ENCODE measurements around the gene UNC5A.

UNC5A gene

DNA sequence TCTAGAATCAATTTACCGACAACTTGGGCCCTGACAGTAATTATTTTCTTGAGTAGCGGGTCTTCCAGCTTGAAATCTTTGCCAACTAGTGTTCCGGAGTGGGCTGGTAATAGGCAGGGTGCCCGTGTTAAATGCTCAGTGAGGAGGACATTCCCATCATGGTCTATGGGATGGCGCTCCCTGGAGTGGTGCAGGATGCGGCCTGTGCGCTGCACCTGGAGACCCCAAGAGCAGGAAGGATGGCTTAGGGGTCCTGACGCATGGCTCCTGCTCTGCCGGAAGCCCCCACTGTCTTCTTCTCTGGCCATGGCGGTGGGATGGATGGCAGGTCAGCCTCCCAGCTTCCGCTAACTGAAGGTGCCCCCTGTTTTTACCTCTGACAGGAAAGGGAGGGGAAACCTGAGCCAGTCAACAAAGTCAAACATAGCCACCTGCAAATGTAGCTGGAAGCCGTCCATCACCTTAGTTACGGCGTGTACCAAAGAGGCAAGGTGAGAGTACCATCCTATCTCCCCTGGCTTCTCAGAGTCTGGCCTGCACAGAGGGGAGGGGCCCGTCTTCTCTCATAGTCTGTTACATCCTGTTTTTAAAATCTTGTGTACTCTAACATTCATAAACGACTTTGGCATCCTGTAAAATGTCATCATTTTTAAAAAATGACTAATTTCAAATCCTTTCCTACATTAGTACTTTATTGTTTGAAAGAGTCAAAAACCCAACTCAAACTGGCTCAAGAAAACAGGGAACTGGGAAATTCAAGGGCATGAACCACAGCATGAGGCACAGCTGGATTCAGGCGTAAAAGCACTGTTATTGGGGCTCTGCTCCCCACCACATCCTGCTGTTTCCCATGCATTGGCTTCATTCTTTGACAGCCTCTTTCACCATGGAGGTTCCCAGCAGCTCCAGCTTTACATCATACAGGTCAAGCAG is 28.5 kb upstream of the UNC5A start:
- no peak for DNase-seq

GRCh38 chr5:176784218-176785165 is 25.9 kb upstream of the UNC5A start:
- DNase-seq: no peak

- DNase-seq: no peak
Measured at GRCh38 chr5:176785184-176786145, 24.9 kb upstream of the UNC5A start.

- no peak for DNase-seq
Measured at GRCh38 chr5:176787676-176788075, 22.7 kb upstream of the UNC5A start.

GRCh38 chr5:176788091-176788490 is 22.3 kb upstream of the UNC5A start:
- DNase-seq: no peak

DNA sequence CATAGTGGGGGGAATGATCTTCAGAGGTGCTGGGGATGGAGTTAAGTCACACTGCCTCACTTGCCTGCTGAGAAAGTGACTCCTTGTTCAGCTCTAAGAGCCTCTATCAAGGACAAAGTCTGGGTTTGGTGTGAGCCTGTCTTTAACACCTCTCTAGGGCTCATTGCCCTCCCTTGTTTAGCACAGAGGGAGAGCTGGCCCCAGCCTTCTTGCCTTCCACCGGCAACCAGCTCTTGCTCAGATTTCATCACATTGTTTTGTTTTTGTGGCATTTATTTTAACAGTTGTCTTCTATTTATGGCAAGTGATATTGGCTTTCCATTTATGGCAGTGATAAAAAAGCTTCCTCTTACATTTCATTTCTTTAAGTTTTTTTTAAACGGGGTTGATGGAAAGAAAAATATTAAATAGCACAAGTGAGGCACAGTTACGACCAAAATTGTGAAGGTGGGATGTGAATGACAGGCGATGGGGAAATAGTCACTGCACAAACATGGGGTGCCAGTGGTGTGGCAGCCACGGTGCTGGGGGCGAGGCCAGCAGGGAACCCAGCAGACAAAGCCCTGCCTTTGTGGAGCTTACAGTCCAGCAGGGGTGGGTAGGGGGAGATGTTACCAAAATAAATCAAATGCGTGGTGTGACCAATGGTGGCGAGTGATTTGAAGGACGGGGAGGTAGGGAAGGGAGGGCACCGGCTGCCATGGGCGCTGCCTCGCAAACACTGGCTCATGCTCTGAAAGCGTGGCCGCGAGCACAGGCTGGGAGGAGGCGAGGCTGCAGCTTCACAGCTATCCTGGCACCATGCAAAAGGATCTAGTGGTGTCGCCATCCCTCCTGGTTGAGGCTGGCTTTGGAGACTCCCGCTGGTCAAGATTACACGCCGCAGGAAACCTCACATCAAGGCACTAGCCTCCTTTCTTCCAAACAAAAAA is 21.2 kb upstream of the UNC5A start:
- DNase-seq: no peak

DNA sequence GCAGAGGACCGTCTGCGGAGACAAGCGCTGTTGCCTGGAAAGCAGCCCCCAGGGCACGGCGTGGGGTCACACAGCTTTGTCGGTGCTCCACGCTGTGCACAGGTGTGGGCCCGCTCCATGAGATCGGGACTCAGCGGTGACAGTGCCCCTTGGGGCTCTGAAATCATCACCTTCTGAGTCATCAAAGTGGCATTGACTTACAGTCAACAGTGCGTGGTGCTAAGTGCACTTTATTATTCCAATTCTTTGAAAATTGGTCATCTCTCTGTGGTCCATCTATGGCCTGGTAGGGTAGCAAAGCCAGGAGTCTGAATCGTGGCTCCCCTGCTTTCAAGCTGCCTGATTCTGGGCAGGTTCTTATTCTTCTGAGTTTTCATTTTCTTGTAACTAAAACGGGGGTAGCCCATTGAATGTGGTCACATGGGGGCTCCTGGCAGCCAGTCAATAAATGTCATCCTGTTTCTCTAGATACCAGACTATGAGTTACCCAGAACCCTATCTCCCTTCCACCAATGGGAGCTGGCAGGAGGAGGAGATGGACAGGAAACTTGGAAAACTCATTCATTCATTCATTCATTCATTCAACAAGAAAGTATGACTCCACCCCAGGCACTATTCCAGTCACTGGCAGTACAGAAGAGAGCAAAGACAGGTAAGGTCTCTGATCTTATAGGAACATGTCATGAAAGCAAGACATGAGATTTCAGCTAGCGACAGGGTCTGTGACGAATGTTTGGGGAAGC is 20.3 kb upstream of the UNC5A start:
- DNase-seq: no peak

DNA sequence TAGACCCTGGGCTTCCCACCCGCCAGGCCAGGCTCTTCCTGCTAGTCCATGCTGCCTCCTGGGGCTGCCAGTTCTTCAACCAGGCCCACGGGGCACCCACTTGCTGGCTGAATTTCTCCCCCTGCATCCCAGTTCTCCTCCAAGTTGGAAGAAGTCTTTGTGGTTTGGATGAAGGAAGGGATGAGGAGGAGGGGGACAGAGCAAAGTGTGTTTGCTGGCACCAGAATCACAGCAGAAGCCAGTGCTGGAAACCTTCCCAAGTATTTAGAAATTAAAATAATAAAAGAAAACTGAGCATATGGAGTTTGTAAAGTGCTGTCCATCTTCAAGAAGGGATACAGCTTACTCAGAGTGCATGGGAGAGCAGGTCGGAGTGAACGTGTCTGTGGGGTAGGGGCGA is 19.4 kb upstream of the UNC5A start:
- DNase-seq: no peak

GRCh38 chr5:176792655-176793342 is 17.6 kb upstream of the UNC5A start:
- DNase-seq: peak; percentile 49

- DNase-seq: no peak
Measured at GRCh38 chr5:176793343-176793699, 17.0 kb upstream of the UNC5A start.

DNA sequence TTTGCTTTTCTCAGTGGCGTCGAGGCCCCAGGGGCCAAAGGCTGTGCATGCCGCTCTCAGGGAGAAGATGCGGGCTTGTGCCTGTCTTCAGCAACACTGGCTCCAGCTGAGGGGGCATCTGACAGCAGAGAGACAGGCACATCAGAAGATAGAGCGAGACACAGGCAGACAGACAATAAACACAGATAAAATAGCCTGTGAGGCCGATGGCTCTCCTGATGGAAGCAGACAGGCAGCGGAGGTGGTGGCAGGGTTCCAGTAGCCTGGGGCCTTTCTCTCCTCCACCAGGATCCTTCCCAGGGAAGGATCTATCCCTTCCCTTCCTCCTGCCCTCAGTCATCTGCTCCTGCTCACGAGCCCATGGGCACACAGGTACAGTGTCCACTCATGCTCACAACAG is 16.6 kb upstream of the UNC5A start:
- DNase-seq: no peak

- no peak for DNase-seq
Measured at GRCh38 chr5:176794509-176794908, 15.8 kb upstream of the UNC5A start.

DNA sequence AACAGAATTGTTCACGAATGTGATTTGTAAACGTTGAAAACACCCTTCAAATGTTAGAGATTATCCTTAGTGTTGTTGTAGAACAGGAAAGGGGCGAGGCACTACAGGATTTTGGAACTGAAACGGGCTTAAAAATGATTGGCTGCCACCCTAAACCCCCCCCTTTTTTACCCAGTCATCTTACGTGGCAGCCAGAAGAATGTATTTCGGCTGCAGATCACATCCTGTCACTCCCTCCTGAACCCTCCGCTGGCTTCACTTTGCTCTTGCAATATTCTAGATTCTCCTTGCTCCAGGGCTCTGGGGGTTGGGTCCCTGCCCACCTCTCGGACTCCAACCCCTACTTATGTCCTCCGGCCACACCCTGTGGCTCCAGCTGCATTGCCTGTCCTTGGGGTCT is 13.9 kb upstream of the UNC5A start:
- no peak for DNase-seq

GRCh38 chr5:176796970-176797369 is 13.4 kb upstream of the UNC5A start:
- no peak for DNase-seq

GRCh38 chr5:176797456-176798050 is 12.8 kb upstream of the UNC5A start:
- DNase-seq: no peak

DNA sequence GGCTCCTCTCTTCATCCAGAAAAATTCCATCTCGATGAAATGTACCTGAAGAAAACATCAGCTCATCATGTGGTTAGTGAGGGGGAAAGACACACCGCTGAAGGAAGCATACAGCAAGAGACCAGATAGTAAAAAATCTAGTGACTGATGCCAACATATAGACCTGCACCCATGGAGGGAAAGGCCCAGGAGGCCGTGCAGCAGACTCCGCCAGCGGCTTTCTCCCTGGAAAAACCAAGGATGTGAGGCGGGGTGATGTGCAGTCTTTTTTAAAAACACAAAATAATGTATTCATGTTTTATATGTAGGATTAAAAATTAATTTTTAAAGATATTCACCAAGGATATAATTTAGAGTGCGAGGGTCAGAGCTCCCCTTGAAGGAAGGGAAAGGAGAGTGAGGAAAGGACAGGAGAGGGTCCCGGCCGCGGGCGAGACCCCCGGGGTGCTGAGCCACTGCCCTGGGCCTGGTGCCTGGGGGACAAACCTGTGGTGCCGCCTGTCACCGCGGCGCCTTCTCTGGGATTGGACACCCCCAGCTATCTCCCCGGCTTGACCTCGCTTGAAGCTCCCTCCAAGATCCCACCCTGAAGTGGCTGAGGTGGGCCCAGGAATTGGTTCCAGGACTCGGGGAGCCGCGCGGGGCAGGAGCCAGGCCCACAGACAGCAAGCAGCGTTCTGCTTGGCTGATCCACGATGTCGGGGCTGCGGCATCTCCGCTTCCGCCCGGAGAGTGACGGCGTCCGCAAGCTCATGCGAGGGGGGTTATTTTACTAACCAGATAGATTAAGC is 12.1 kb upstream of the UNC5A start:
- no peak for DNase-seq

- no peak for DNase-seq
Measured at GRCh38 chr5:176798949-176799348, 11.4 kb upstream of the UNC5A start.

DNA sequence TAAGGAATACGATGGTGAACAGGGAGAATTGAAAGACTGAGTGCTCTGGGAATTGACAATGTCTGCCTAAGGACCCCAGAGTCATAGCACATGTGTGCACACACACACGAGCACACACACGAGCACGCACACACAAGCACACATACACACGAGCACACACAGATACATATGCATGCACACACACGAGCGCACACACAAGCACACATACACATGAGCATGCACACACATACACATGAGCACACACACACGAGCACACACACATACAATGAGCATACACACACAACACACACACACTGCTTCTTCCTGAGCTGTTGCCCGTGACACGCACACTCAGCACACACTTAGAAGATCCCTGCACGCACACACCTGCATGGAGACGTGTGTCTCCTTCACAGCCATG is 10.9 kb upstream of the UNC5A start:
- DNase-seq: no peak

- DNase-seq: no peak
Measured at GRCh38 chr5:176800024-176800423, 10.3 kb upstream of the UNC5A start.
